ENCODE data around the gene MCF2L. TPM values are rescaled to one million over a fixed set of nuclear protein-coding genes. Genes with fewer than 3 reads are reported as not detected.

Gene MCF2L
- total RNA-seq, 4 donors from 2014 or later: 46.5 to 89.7 (median 55.0) TPM

DNA sequence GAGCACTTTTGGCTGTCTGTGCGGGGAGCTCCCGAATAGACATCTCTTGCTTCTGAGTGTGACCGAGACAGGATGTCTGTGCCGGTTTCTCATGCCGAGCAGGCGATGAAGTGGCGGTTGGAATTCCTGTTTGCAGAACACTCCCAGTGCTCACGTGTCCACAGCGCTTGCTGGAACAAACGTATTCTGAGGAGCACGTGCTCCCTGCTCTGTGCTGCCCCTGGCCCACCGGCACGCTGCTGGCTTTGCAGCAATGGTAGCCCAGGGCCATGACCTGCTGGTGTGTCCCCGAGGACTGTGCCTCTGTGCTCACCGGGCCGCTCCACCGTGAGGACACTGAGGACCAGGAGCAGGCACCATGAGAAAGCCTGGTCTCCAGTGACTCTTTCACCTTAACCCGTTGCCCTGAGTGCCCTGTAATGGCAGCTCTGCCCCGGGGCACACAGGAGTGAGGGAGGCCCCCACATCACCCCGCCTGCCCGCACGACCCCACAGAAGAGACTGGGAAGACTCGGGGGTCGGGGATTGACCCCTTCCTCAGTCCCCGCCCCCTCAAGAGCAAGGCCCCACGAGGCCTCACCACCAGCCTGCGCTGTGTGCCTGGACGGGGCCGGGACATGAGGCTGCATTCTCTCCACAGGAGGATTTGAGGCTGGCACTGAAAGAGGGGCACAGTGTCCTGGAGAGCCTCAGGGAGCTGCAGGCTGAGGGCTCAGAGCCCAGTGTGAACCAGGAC, 96.6 kb downstream of the MCF2L start:
- WGBS, 2 donors: 85 to 92% methylated on average over 29 of the region's 29 CpGs
- intact Hi-C loops (cut with DNase I; ENCODE audit: low total_unique reads): no loop called here
- H3K4me3 ChIP-seq (ENCODE audit: low read depth, poor library complexity, severe bottlenecking): no peak overlapping the region
- no peak for TF ChIP-seq POLR2A (IDR thresholded peaks at IDR 0.05)
- TF ChIP-seq, protein P1, sequence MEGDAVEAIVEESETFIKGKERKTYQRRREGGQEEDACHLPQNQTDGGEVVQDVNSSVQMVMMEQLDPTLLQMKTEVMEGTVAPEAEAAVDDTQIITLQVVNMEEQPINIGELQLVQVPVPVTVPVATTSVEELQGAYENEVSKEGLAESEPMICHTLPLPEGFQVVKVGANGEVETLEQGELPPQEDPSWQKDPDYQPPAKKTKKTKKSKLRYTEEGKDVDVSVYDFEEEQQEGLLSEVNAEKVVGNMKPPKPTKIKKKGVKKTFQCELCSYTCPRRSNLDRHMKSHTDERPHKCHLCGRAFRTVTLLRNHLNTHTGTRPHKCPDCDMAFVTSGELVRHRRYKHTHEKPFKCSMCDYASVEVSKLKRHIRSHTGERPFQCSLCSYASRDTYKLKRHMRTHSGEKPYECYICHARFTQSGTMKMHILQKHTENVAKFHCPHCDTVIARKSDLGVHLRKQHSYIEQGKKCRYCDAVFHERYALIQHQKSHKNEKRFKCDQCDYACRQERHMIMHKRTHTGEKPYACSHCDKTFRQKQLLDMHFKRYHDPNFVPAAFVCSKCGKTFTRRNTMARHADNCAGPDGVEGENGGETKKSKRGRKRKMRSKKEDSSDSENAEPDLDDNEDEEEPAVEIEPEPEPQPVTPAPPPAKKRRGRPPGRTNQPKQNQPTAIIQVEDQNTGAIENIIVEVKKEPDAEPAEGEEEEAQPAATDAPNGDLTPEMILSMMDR (IDR thresholded peaks at IDR 0.05): no peak
- DNase-seq (ENCODE audit: low spot score in 2 of 2): no peak

DNA sequence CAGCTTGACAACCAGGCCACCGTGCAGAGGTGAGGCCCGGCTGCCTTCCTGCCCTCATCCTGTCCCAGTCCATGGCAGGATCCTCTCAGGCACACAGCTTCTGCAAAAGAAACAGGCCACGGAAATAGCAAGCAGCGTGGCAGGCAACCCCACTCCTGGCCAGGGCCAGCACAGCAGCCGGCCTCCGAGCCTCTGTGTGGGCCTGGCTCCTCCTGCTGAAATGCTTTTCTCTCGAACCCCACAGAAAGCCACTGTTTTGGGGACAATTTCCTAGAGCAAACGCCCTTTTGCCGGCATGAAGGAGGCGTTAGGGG, 97.1 kb downstream of the MCF2L start:
- no peak for TF ChIP-seq POLR2A (IDR thresholded peaks at IDR 0.05)
- TF ChIP-seq, protein P1 (IDR thresholded peaks at IDR 0.05): no peak
- intact Hi-C loops (cut with DNase I; ENCODE audit: low total_unique reads): no loop called here
- DNase-seq (ENCODE audit: low spot score in 2 of 2): no peak
- 84 to 88% methylated on average over 9 to 10 of the region's 10 CpGs for WGBS, 2 donors
- no peak overlapping the region for H3K4me3 ChIP-seq (ENCODE audit: low read depth, poor library complexity, severe bottlenecking)

DNA sequence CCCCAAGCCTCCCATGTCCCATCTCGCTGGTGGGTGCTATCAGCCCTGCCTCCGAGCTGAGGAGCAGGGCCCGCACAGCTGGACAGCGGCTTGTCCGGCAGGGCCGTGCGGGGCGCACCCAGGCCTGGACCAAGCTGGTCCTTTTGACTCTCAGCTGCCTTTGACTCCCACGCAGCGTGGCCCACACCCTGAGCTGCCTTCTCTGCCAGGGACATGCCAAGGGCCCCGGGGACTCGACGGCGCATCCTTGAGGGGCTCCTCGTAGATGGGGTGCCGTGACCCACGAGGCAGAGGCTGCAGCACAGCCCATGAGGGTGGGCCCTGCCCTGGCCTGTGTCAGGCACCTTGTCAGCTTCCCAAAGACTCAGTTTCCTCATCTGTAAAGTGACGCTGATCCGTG, 97.7 kb downstream of the MCF2L start:
- intact Hi-C loops (cut with DNase I; ENCODE audit: low total_unique reads): no loop called here
- WGBS, 2 donors: 94 to 100% methylated on average over 11 to 19 of the region's 19 CpGs
- DNase-seq (ENCODE audit: low spot score in 2 of 2): no peak
- TF ChIP-seq, protein P1 (IDR thresholded peaks at IDR 0.05): no peak
- no peak for TF ChIP-seq POLR2A (IDR thresholded peaks at IDR 0.05)
- no peak overlapping the region for H3K4me3 ChIP-seq (ENCODE audit: low read depth, poor library complexity, severe bottlenecking)

DNA sequence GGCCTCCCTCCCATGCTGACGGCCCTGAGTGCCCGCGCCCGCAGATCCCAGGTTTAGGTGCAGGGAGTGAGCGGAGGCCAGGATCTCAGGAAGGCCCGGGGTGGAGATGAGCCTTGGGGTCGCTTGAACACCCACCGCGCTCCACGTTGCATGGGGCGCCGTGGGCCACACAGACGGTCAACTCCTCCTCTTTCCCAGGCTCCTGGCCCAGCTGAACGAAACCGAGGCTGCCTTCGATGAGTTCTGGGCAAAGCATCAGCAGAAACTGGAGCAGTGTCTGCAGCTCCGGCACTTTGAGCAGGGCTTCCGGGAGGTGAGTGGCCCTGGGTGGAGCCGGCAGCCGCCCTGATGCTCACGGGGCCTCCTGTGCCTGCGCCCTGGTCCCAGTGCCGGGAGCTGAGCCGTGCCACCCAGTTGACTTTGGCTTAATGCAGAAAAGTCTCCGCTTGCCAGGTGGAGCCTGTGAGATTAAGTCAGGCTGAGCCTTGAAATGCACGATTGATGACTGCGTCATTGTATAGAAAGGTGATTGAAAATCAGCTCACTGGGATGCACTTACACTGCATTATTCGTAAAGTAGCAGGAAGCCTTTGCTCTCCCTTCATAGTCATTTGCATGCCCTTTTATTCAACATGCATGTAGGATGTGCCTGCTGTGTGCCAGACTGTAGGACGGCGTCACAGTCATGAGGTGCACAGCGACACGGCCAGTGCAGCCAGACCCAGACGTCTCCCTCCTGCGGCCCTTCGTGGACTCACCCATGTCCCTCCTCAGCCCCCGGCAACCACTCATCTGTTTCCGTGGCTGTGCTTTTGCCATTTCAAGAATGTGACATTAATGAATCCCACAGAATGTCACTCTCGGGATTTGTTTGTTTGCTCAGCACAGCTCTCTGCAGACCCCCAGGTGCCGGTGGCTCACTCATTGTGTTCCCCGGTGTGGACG, 101.1 kb downstream of the MCF2L start:
- H3K4me3 ChIP-seq (ENCODE audit: low read depth, poor library complexity, severe bottlenecking): no peak overlapping the region
- DNase-seq (ENCODE audit: low spot score in 2 of 2): no peak
- TF ChIP-seq, protein P1 (IDR thresholded peaks at IDR 0.05): no peak
- TF ChIP-seq POLR2A (IDR thresholded peaks at IDR 0.05): no peak
- WGBS, 2 donors: 89 to 91% methylated on average over 30 to 41 of the region's 41 CpGs
- intact Hi-C loops (cut with DNase I; ENCODE audit: low total_unique reads): no loop called here

DNA sequence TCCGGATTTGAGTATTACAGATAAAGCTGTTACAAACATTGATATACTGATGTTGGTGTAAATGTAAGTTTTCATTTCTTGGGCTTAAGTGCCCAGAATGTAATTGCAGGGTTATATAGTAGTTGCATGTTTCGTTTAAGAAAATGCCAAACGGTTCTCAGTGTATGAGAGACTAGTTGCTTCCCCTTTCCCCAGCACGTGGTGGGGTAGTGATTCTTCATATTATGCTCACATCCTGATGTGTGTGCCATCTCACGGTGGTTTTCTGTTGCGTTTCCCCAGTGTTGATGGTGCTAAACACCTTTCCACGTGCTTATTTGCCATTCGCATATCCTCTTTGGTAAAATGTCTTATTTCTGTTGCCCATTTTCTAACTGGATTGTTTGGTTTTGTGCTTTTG, 101.8 kb downstream of the MCF2L start:
- TF ChIP-seq POLR2A (IDR thresholded peaks at IDR 0.05): no peak
- WGBS, 2 donors: 80 to 90% methylated on average over 8 of the region's 8 CpGs

DNA sequence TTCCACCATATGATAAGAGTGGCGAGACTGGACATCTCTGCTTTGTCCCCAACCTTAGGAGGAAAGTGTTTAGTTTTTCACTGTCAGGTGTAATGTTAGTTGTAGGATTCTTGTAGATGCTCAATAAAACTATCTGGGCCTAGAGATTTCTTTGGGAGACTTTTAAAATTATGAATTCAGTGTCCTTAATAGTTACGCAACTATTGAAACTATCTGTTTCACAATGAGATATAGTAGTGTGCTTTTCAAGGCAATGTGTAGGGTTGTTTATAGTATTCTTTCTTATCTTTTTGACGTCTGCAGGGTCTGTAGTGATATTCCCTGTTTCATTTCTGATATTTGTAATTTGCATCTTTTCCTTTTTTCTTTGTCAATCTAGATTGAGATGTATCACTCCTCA, 103.4 kb downstream of the MCF2L start:
- no peak overlapping the region for H3K4me3 ChIP-seq (ENCODE audit: low read depth, poor library complexity, severe bottlenecking)
- no peak for DNase-seq (ENCODE audit: low spot score in 2 of 2)
- intact Hi-C loops (cut with DNase I; ENCODE audit: low total_unique reads): no loop called here
- WGBS, 2 donors: 94 to 98% methylated on average over 3 of the region's 3 CpGs
- TF ChIP-seq, protein P1 (IDR thresholded peaks at IDR 0.05): no peak
- TF ChIP-seq POLR2A (IDR thresholded peaks at IDR 0.05): no peak

More for the DNA sequence above, 101.8 kb downstream of the MCF2L start:
- DNase-seq (ENCODE audit: low spot score in 2 of 2): no peak
- intact Hi-C loops (cut with DNase I; ENCODE audit: low total_unique reads): no loop called here
- no peak overlapping the region for H3K4me3 ChIP-seq (ENCODE audit: low read depth, poor library complexity, severe bottlenecking)
